ENCODE data around the gene ITPR1.

ITPR1 gene

DNA sequence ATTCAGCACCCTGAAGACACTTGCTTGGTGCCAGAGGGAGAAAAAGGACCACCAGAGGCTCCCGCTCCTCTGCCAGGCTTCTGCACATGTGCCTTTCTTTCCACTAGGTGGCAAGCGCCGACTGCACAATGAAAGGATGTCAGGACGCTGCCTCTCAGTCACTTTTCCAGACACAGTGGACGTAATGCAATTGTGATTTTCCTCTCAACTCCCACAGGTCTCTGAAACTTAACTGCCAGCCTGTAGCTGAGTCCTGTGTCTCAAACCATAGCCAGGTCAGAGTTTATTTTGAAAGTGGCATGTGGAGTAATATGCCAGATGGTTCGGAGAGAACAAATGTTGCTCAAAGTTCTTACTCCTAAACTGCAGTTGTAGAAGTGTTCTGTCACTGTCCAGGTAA, 162.9 kb downstream of the ITPR1 start:
- Histone ChIP-seq H3K36me3 (ENCODE audit: insufficient read depth, low read length) (no peaks in the 10 kb centered on the region), H2AFZ (ENCODE audit: low read length) (no peak overlapping the region), H3K27me3 (ENCODE audit: insufficient read depth, low read length) (no peaks in the 10 kb centered on the region), H3K4me1 (ENCODE audit: insufficient read depth, low read length, severe bottlenecking) (no peaks in the 10 kb centered on the region), H3K79me2 (ENCODE audit: insufficient read depth, low read length) (no peaks in the 10 kb centered on the region), H3K4me2 (ENCODE audit: low read length) (no peak overlapping the region), H4K20me1 (ENCODE audit: insufficient read depth, low read length) (no peaks in the 10 kb centered on the region), H3K9ac (ENCODE audit: low read length) (no peak overlapping the region), H3K9me3 (ENCODE audit: low read length) (no peaks in the 10 kb centered on the region), H3F3A (ENCODE audit: insufficient read depth, low read length) (no peaks in the 10 kb centered on the region), H3K4me3 (ENCODE audit: low read depth, low read length, poor library complexity, severe bottlenecking) (no peak overlapping the region), H3K27ac (ENCODE audit: low read depth, low read length, poor library complexity, severe bottlenecking) (no peak overlapping the region), H3K9me2 (ENCODE audit: low read depth, low read length) (no peaks in the 10 kb centered on the region)
- TF ChIP-seq, protein P1, sequence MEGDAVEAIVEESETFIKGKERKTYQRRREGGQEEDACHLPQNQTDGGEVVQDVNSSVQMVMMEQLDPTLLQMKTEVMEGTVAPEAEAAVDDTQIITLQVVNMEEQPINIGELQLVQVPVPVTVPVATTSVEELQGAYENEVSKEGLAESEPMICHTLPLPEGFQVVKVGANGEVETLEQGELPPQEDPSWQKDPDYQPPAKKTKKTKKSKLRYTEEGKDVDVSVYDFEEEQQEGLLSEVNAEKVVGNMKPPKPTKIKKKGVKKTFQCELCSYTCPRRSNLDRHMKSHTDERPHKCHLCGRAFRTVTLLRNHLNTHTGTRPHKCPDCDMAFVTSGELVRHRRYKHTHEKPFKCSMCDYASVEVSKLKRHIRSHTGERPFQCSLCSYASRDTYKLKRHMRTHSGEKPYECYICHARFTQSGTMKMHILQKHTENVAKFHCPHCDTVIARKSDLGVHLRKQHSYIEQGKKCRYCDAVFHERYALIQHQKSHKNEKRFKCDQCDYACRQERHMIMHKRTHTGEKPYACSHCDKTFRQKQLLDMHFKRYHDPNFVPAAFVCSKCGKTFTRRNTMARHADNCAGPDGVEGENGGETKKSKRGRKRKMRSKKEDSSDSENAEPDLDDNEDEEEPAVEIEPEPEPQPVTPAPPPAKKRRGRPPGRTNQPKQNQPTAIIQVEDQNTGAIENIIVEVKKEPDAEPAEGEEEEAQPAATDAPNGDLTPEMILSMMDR (IDR thresholded peaks at IDR 0.05; ENCODE audit: low read length) = peak; percentile 62
- no peak for TF ChIP-seq EZH2 (IDR thresholded peaks at IDR 0.05; ENCODE audit: borderline replicate concordance, low read length)

DNA sequence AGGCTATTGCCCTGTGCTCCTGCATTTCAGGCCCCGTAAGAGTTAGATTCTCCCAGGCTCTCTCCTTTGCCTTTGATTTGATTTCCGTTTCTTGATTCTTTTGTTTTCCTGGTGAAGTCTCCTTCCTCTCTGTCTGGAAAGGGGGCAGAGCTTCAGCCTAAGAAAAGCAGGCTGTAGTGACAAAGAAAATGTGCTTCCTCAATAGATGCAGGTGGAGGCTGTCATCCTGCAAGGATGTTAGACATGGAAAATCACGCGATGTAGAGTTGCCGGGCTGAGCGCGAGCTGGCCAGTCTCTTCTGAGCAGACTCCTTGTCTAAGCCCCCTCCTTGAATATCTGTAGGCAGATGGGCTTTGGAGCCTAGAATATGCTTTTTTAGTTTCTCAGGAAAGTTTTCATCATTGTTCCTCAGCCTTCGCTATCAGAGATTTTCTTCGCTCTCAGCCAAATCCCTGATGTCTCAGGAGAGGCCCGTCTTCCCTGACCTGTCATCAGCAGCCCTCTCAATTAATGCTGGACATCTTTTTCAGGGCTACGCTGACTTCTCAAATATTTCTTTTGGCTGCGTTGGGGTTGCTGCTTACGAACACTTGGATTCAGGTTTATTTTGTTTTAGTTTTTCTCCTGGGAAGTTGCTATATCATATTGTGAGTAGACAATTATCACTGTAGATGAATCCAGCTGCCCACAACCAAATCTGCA, 163.6 kb downstream of the ITPR1 start:
- H3K9me2 ChIP-seq (ENCODE audit: low read depth, low read length) = no peaks in the 10 kb centered on the region
- no peaks in the 10 kb centered on the region for H3K27me3 ChIP-seq (ENCODE audit: insufficient read depth, low read length)
- no peaks in the 10 kb centered on the region for H4K20me1 ChIP-seq (ENCODE audit: insufficient read depth, low read length)
- no peak overlapping the region for H3K27ac ChIP-seq (ENCODE audit: low read depth, low read length, poor library complexity, severe bottlenecking)
- no peaks in the 10 kb centered on the region for H3K79me2 ChIP-seq (ENCODE audit: insufficient read depth, low read length)
- no peaks in the 10 kb centered on the region for H3K4me1 ChIP-seq (ENCODE audit: insufficient read depth, low read length, severe bottlenecking)
- H3K9ac ChIP-seq (ENCODE audit: low read length) = no peak overlapping the region
- TF ChIP-seq, protein P1 (IDR thresholded peaks at IDR 0.05; ENCODE audit: low read length) = no peak
- no peak for TF ChIP-seq EZH2 (IDR thresholded peaks at IDR 0.05; ENCODE audit: borderline replicate concordance, low read length)
- H3K9me3 ChIP-seq (ENCODE audit: low read length) = no peaks in the 10 kb centered on the region
- H2AFZ ChIP-seq (ENCODE audit: low read length) = no peak overlapping the region
- H3K4me3 ChIP-seq (ENCODE audit: low read depth, low read length, poor library complexity, severe bottlenecking) = no peak overlapping the region
- H3K4me2 ChIP-seq (ENCODE audit: low read length) = no peak overlapping the region
- H3K36me3 ChIP-seq (ENCODE audit: insufficient read depth, low read length) = no peaks in the 10 kb centered on the region
- H3F3A ChIP-seq (ENCODE audit: insufficient read depth, low read length) = no peaks in the 10 kb centered on the region

GRCh38 chr3:4660936-4661335, 167.8 kb downstream of the ITPR1 start:
- Histone ChIP-seq H3K36me3 (ENCODE audit: insufficient read depth, low read length) (no peaks in the 10 kb centered on the region), H3K4me1 (ENCODE audit: insufficient read depth, low read length, severe bottlenecking) (no peaks in the 10 kb centered on the region), H3K79me2 (ENCODE audit: insufficient read depth, low read length) (no peaks in the 10 kb centered on the region), H3K9me3 (ENCODE audit: low read length) (no peaks in the 10 kb centered on the region), H4K20me1 (ENCODE audit: insufficient read depth, low read length) (no peaks in the 10 kb centered on the region), H3K27me3 (ENCODE audit: insufficient read depth, low read length) (no peaks in the 10 kb centered on the region), H3K4me2 (ENCODE audit: low read length) (no peak overlapping the region), H3K9me2 (ENCODE audit: low read depth, low read length) (no peaks in the 10 kb centered on the region), H3F3A (ENCODE audit: insufficient read depth, low read length) (no peaks in the 10 kb centered on the region), H2AFZ (ENCODE audit: low read length) (no peak overlapping the region), H3K4me3 (ENCODE audit: low read depth, low read length, poor library complexity, severe bottlenecking) (no peak overlapping the region), H3K9ac (ENCODE audit: low read length) (no peak overlapping the region), H3K27ac (ENCODE audit: low read depth, low read length, poor library complexity, severe bottlenecking) (no peak overlapping the region)
- TF ChIP-seq, protein P1 (IDR thresholded peaks at IDR 0.05; ENCODE audit: low read length) = no peak
- no peak for TF ChIP-seq EZH2 (IDR thresholded peaks at IDR 0.05; ENCODE audit: borderline replicate concordance, low read length)
